HG03097 (cell line): ENCODE data around the gene NAP1L1.
"Not testable (repeated sequence)": the region's sequence is repeated elsewhere in the genome, so short reads cannot be mapped to it uniquely, and the experiment has no call there.

Source experiments
- ATAC-seq: cut with Tn5 transposase; IDR thresholded peaks from one replicate; pipeline ENCODE4 v1.9.1; 2021; ENCODE audit not compliant: unreplicated experiment, low FRiP score

Gene NAP1L1

DNA sequence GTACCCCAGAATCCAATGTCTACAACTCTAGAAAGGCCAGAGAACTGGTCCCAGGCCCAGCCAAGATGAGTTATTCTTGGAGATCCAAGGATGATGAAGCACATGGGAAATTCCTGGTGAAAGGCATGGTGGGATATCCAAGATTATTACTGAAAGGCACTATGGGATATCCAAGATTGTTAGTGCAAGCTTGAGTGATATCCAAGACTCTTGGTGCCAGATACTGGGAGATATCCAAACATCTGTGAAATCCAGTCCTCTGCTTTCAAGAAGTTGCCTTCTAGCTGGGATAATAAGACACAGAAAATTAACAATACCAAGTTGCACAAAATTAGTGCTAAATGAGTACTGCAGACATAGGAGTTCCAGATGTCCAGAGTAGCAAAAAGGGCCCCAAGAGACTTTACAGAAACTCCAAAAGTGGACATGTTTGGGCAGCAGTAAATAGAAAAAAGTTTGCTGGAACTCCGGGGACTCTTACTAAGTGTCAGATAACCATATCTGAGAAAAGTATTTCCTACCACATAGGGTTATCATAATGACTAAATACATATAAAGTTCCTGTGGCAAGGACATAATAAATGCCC, 87.5 kb downstream of the NAP1L1 start:
- ATAC-seq = no peak

DNA sequence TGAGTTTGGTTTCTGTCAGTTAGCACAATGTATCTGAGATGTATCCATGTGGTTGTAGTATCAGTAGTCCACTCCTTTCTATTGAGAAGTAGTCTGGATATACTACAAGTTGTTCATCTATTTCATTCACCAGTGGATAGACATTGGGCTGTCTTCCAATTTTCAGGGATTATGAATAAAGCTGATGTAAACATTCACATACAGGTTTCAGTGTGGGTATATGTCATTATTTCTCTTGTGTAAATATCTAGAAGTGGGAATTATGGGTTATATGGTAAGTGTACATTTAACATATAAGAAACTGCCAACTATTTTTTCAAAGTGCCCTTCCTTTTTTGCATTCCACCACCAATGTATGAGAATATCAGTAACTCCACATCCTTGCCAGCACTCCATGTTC, 88.8 kb downstream of the NAP1L1 start:
- no peak for ATAC-seq

DNA sequence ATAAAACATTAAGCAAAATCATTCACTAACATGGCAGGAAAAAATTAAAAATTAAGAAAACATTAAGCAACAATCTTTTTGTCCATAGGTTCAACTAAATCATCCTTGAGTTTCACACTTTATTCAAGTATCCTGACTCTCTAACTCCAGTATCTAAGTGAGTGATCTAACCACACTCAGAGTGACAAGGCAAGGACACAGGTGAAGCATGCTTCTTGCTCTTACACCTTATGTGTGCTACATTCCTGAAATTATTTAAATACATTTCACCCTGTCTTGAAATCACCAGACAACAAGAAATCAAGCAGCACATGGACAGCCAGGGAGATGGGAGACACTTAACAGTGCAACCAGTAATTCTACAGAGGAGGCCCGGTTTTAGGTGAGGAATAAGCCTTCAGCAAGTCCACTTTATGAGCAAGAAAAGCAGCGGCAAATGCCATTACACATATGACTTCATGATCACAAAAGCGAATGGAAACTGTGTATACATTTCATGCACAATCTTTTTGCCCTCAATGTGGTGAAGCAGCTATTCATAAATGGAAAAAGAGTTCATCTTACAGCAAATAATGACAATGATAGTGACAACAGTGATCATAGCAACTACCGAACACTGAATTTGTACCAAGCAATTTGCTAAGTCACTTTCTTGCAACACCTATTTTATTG, 90.3 kb downstream of the NAP1L1 start:
- ATAC-seq = no peak

DNA sequence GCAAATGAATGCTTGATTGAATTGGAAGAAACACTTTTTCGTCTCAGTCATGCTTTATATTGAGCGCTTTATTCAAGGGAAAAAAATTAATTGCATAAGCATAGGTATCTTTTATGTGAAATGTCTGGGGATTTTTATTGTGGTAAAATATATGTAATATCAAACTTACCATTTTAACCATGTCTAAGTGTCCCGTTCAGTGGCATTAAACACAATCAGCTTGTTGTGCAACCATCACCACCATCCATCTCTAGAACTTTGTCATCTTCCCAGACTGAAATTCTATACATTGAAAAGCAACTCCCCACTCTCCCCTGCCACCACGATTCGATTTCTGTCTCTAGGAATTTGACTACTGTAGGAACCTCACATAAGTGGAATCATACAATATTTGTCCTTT, 92.7 kb downstream of the NAP1L1 start:
- no peak for ATAC-seq

DNA sequence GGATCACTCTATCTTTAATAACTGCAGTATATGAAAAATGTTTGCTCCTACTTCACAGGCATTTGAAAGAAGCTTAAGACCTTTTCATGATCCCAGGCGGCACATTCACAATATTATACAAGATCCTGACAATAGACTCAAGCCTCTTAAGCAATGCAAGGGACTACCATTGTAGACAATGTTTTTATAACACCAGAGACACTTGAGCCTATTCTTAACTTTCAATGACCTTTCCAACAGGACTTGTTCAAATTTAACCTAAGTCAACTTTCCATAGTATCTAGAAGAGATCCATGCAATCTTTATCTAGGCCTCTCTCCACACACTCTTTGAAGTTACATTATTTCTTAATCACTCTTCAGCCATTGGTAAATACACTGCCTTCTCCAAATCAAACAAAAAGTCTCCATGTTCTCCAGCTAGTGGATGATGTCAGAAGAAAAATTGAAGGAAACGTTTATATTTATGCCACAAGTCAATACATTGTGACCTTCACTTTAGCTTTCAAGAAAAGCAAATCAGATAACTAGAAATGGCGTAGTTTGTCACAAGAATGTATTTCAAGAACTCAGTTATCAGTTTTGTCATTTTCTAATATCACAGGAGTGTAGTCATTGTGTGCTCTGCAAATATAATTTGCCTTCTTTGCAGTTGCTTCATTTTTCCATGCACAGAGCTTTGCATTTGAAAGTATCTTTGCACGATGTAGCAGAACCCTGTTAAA, 94.1 kb downstream of the NAP1L1 start:
- no peak for ATAC-seq

DNA sequence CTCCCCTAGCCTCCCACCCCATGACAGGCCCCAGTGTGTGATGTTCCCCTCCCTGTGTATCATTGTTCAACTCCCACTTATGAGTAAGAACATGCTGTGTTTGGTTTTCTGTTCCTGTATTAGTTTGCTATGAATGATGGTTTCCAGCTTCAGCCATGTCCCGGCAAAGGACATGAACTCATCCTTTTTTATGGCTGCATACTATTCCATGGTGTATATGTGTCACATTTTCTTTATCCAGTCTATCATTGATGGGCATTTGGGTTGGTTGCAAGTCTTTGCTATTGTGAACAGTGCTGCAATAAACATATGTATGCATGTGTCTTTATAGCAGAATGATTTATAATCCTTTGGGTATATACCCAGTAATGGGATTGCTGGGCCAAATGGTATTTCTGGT, 96.8 kb downstream of the NAP1L1 start:
- not testable (repeated sequence) for ATAC-seq
